WTC11 (cell line): ENCODE data around the gene TNIP1. TPM values are rescaled to one million over a fixed set of nuclear protein-coding genes. Genes with fewer than 3 reads are reported as not detected.

Experiments
- ATAC-seq: fragments of 200-7000 bp; cut with Tn5 transposase; 2 replicates; pipeline ENCODE4 v1.10.0; 2021; ENCODE audit warnings: mild to moderate bottlenecking, moderate library complexity
- CTCF ChIA-PET: fragments of 300-600 bp; sonication (Branson Sonifier 250); formaldehyde crosslinking; loops from one replicate; lab custom pipeline; 2021; ENCODE audit warnings: antibody characterized with exemption; lab: Charles Lee
- POLR2A ChIA-PET: fragments of 350-600 bp; sonication (Branson Sonifier 250); formaldehyde crosslinking; loops from one replicate; lab custom pipeline; 2021; ENCODE audit warnings: antibody characterized with exemption; lab: Charles Lee
- DNase-seq: peaks from one replicate; pipeline ENCODE4 v3.0.0; 2021; ENCODE audit warnings: low spot score
- H3K27ac Mint-ChIP-seq: 2 replicates; pipeline ENCODE4 v1.8.0; 2021; ENCODE audit warnings: mixed read lengths
- H3K27me3 Mint-ChIP-seq: 2 replicates; pipeline ENCODE4 v1.8.0; 2021; ENCODE audit warnings: low read depth, mild to moderate bottlenecking, moderate library complexity, mixed read lengths
- H3K36me3 Mint-ChIP-seq: 2 replicates; pipeline ENCODE4 v1.8.0; 2021; ENCODE audit warnings: mixed read lengths
- H3K4me1 Mint-ChIP-seq: 2 replicates; pipeline ENCODE4 v1.8.0; 2022; ENCODE audit warnings: mixed read lengths
- H3K4me3 Mint-ChIP-seq: 2 replicates; pipeline ENCODE4 v1.8.0; 2021; ENCODE audit warnings: mild to moderate bottlenecking, moderate library complexity, mixed read lengths
- H3K9me3 Mint-ChIP-seq: 2 replicates; pipeline ENCODE4 v1.8.0; 2021; ENCODE audit warnings: mixed read lengths
- CREB1 ChIP-seq: sonication (generic); formaldehyde crosslinking; IDR thresholded peaks from 2 replicates; pipeline ENCODE4 v1.8.0; 2023; ENCODE audit warnings: mild to moderate bottlenecking, missing genetic modification reagents
- FOXK1 ChIP-seq: sonication (generic); formaldehyde crosslinking; IDR thresholded peaks from 2 replicates; pipeline ENCODE4 v1.8.0; 2022; ENCODE audit warnings: mild to moderate bottlenecking, moderate library complexity, missing genetic modification reagents
- GABPB1 ChIP-seq: sonication (generic); formaldehyde crosslinking; IDR thresholded peaks from 2 replicates; pipeline ENCODE4 v1.8.1; 2023; ENCODE audit warnings: mild to moderate bottlenecking, missing genetic modification reagents
- IRF2 ChIP-seq: sonication (generic); formaldehyde crosslinking; IDR thresholded peaks from 2 replicates; pipeline ENCODE4 v1.8.0; 2022; ENCODE audit warnings: low read depth, missing genetic modification reagents, borderline replicate concordance
- NR2C2 ChIP-seq: sonication (generic); formaldehyde crosslinking; IDR thresholded peaks from 2 replicates; pipeline ENCODE4 v1.8.0; 2022; ENCODE audit warnings: mild to moderate bottlenecking, missing genetic modification reagents
- NR3C1 ChIP-seq: sonication (generic); formaldehyde crosslinking; conservative IDR thresholded peaks from 2 replicates; pipeline ENCODE4 v1.8.1; 2023; ENCODE audit warnings: low read depth, mild to moderate bottlenecking, missing genetic modification reagents
- SP1 ChIP-seq: sonication (generic); formaldehyde crosslinking; conservative IDR thresholded peaks from 2 replicates; pipeline ENCODE4 v1.8.1; 2022; ENCODE audit warnings: missing genetic modification reagents
- TEAD4 ChIP-seq: sonication (generic); formaldehyde crosslinking; IDR thresholded peaks from 2 replicates; pipeline ENCODE4 v1.8.0; 2022; ENCODE audit warnings: mild to moderate bottlenecking, missing genetic modification reagents
- TP53 ChIP-seq: sonication (generic); formaldehyde crosslinking; IDR thresholded peaks from 2 replicates; pipeline ENCODE4 v1.8.1; 2023; ENCODE audit warnings: mild to moderate bottlenecking, missing genetic modification reagents
- ZNF121 ChIP-seq: sonication (generic); formaldehyde crosslinking; IDR thresholded peaks from 2 replicates; pipeline ENCODE4 v1.8.0; 2023; ENCODE audit warnings: missing genetic modification reagents
- ZNF219 ChIP-seq: sonication (generic); formaldehyde crosslinking; IDR thresholded peaks from 2 replicates; pipeline ENCODE4 v1.8.0; 2023; ENCODE audit warnings: missing genetic modification reagents, mild to moderate bottlenecking, borderline replicate concordance
- ZNF317 ChIP-seq: sonication (generic); formaldehyde crosslinking; IDR thresholded peaks from 2 replicates; pipeline ENCODE4 v1.8.1; 2023; ENCODE audit warnings: low read depth, mild to moderate bottlenecking, moderate library complexity, missing genetic modification reagents, borderline replicate concordance
- ZNF416 ChIP-seq: fragments of 250-450 bp; sonication (Bioruptor Pico); IDR thresholded peaks from 2 replicates; pipeline ENCODE4 v1.9.0; 2021; ENCODE audit warnings: mild to moderate bottlenecking, inconsistent platforms
- ZNF671 ChIP-seq: fragments of 250-450 bp; sonication (Bioruptor Pico); IDR thresholded peaks from 2 replicates; pipeline ENCODE4 v1.8.0; 2021; ENCODE audit warnings: mild to moderate bottlenecking
- total RNA-seq: library from RNA; stranded (reverse); gene quantifications from 3 replicates; pipeline ENCODE4 v1.2.3, GENCODE V29; 2021
- TF ChIP-seq, protein P1 (sequence below): fragments of 250-450 bp; sonication (Bioruptor Pico); IDR thresholded peaks from 2 replicates; pipeline ENCODE4 v1.9.0; 2021; ENCODE audit warnings: mild to moderate bottlenecking, borderline replicate concordance
- TF ChIP-seq, protein P2 (sequence below): fragments of 250-450 bp; sonication (Bioruptor Pico); IDR thresholded peaks from 2 replicates; pipeline ENCODE4 v1.9.0; 2021; ENCODE audit warnings: mild to moderate bottlenecking
- TF ChIP-seq, protein P3 (sequence below): sonication (generic); formaldehyde crosslinking; IDR thresholded peaks from 2 replicates; pipeline ENCODE4 v1.8.1; 2023; ENCODE audit warnings: mild to moderate bottlenecking, moderate library complexity, missing genetic modification reagents
- TF ChIP-seq, protein P4 (sequence below): sonication (generic); formaldehyde crosslinking; IDR thresholded peaks from 2 replicates; pipeline ENCODE4 v1.8.0; 2022; ENCODE audit warnings: mild to moderate bottlenecking, missing genetic modification reagents
- TF ChIP-seq, protein P5 (sequence below): fragments of 200-600 bp; IDR thresholded peaks from 2 replicates; pipeline ENCODE4 v1.8.0; 2022; ENCODE audit warnings: antibody characterized with exemption
- TF ChIP-seq, protein P6 (sequence below): sonication (generic); formaldehyde crosslinking; IDR thresholded peaks from 2 replicates; pipeline ENCODE4 v1.8.1; 2023; ENCODE audit warnings: mild to moderate bottlenecking, missing genetic modification reagents, moderate library complexity
- TF ChIP-seq, protein P7 (sequence below): fragments of 250-450 bp; sonication (Bioruptor Pico); IDR thresholded peaks from 2 replicates; pipeline ENCODE4 v1.9.0; 2021; ENCODE audit warnings: moderate library complexity, mild to moderate bottlenecking, inconsistent platforms, borderline replicate concordance

The TNIP1 gene
- total RNA-seq, 1 experiment from 2014 or later = 41.1 TPM

DNA sequence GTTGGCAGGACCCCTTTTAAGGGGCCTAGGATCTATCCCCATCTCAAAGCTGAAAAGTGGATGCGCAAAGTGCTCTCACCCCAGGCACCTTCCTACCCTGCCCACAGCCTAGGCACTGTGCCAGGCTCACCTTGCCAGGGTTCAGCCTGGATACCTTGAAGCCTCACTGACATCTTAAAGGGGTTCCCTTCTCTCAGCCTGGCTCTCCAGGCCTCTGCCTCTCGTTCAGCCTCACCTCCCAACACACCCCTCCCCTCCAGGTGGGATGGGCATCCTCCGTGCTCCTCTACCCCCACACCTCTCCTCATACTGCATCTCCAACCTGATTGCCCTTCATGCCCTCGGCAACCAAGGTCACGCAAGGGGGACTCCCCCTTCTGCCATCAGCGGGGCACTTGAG is 25.5 kb downstream of the TNIP1 start (continued):
- TF ChIP-seq, protein P1, sequence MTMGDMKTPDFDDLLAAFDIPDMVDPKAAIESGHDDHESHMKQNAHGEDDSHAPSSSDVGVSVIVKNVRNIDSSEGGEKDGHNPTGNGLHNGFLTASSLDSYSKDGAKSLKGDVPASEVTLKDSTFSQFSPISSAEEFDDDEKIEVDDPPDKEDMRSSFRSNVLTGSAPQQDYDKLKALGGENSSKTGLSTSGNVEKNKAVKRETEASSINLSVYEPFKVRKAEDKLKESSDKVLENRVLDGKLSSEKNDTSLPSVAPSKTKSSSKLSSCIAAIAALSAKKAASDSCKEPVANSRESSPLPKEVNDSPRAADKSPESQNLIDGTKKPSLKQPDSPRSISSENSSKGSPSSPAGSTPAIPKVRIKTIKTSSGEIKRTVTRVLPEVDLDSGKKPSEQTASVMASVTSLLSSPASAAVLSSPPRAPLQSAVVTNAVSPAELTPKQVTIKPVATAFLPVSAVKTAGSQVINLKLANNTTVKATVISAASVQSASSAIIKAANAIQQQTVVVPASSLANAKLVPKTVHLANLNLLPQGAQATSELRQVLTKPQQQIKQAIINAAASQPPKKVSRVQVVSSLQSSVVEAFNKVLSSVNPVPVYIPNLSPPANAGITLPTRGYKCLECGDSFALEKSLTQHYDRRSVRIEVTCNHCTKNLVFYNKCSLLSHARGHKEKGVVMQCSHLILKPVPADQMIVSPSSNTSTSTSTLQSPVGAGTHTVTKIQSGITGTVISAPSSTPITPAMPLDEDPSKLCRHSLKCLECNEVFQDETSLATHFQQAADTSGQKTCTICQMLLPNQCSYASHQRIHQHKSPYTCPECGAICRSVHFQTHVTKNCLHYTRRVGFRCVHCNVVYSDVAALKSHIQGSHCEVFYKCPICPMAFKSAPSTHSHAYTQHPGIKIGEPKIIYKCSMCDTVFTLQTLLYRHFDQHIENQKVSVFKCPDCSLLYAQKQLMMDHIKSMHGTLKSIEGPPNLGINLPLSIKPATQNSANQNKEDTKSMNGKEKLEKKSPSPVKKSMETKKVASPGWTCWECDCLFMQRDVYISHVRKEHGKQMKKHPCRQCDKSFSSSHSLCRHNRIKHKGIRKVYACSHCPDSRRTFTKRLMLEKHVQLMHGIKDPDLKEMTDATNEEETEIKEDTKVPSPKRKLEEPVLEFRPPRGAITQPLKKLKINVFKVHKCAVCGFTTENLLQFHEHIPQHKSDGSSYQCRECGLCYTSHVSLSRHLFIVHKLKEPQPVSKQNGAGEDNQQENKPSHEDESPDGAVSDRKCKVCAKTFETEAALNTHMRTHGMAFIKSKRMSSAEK (CRISPR knock-in tag) = no peak
- no peak for TF ChIP-seq ZNF317 (CRISPR knock-in tag)

DNA sequence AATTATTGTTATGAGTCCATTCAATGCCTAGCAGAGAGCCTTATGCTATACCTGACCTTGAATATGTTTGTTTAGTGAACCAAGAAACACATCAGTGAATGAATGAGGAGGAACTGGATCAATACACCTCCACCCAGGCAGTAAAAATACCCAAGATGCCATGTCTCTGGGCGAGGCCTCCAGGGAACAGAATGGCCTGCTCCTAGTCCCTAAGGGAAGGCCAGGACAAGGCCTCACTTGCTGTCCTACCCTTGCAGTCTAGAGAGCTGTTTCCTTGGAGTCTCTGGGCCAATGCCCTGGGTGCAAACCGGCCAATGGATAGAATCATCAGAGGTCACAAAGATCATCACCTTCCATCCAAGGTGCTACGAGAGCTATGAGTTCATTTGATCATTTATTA is 26.1 kb downstream of the TNIP1 start:
- Mint-ChIP-seq H3K4me3 (no peak overlapping the region), H3K36me3 (peaks cover 15% of the 10 kb centered on the region; the same call in 1 of the 2 replicates), H3K9me3 (no peaks in the 10 kb centered on the region), H3K4me1 (no peaks in the 10 kb centered on the region), H3K27me3 (no peaks in the 10 kb centered on the region), H3K27ac (no peak overlapping the region)
- ATAC-seq (no peak), DNase-seq (no peak)
- ChIA-PET POLR2A (interaction anchor here (0.6 kb wide), 1 partner anchor 53 kb away, joined by 4 read pairs; no protein-coding TSS in a partner anchor), CTCF (interaction anchor here (0.5 to 8.1 kb wide), 6 partner anchors 9 to 277 kb away, joined by 3 to 305 read pairs (median 3); no protein-coding TSS in a partner anchor)
- TF ChIP-seq, protein P2, sequence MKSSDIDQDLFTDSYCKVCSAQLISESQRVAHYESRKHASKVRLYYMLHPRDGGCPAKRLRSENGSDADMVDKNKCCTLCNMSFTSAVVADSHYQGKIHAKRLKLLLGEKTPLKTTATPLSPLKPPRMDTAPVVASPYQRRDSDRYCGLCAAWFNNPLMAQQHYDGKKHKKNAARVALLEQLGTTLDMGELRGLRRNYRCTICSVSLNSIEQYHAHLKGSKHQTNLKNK (CRISPR knock-in tag) = no peak
- TF ChIP-seq GABPB1 (no peak), NR2C2 (CRISPR knock-in tag) (no peak), ZNF671 (CRISPR knock-in tag) (no peak), TP53 (CRISPR knock-in tag) (no peak), SP1 (CRISPR knock-in tag) (no peak), IRF2 (CRISPR knock-in tag) (no peak), NR3C1 (CRISPR knock-in tag) (no peak), ZNF121 (CRISPR knock-in tag) (no peak), ZNF416 (no peak), FOXK1 (CRISPR knock-in tag) (no peak), CREB1 (CRISPR knock-in tag) (no peak), TEAD4 (CRISPR knock-in tag) (no peak), ZNF219 (CRISPR knock-in tag) (no peak)
- TF ChIP-seq, protein P1 (CRISPR knock-in tag) = no peak
- TF ChIP-seq, protein P3, sequence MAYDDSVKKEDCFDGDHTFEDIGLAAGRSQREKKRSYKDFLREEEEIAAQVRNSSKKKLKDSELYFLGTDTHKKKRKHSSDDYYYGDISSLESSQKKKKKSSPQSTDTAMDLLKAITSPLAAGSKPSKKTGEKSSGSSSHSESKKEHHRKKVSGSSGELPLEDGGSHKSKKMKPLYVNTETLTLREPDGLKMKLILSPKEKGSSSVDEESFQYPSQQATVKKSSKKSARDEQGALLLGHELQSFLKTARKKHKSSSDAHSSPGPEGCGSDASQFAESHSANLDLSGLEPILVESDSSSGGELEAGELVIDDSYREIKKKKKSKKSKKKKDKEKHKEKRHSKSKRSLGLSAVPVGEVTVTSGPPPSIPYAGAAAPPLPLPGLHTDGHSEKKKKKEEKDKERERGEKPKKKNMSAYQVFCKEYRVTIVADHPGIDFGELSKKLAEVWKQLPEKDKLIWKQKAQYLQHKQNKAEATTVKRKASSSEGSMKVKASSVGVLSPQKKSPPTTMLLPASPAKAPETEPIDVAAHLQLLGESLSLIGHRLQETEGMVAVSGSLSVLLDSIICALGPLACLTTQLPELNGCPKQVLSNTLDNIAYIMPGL = no peak
- TF ChIP-seq, protein P4, sequence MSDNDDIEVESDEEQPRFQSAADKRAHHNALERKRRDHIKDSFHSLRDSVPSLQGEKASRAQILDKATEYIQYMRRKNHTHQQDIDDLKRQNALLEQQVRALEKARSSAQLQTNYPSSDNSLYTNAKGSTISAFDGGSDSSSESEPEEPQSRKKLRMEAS (CRISPR knock-in tag) = no peak
- TF ChIP-seq, protein P5, sequence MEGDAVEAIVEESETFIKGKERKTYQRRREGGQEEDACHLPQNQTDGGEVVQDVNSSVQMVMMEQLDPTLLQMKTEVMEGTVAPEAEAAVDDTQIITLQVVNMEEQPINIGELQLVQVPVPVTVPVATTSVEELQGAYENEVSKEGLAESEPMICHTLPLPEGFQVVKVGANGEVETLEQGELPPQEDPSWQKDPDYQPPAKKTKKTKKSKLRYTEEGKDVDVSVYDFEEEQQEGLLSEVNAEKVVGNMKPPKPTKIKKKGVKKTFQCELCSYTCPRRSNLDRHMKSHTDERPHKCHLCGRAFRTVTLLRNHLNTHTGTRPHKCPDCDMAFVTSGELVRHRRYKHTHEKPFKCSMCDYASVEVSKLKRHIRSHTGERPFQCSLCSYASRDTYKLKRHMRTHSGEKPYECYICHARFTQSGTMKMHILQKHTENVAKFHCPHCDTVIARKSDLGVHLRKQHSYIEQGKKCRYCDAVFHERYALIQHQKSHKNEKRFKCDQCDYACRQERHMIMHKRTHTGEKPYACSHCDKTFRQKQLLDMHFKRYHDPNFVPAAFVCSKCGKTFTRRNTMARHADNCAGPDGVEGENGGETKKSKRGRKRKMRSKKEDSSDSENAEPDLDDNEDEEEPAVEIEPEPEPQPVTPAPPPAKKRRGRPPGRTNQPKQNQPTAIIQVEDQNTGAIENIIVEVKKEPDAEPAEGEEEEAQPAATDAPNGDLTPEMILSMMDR = no peak
- TF ChIP-seq, protein P6, sequence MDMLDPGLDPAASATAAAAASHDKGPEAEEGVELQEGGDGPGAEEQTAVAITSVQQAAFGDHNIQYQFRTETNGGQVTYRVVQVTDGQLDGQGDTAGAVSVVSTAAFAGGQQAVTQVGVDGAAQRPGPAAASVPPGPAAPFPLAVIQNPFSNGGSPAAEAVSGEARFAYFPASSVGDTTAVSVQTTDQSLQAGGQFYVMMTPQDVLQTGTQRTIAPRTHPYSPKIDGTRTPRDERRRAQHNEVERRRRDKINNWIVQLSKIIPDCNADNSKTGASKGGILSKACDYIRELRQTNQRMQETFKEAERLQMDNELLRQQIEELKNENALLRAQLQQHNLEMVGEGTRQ (CRISPR knock-in tag) = no peak
- TF ChIP-seq, protein P7, sequence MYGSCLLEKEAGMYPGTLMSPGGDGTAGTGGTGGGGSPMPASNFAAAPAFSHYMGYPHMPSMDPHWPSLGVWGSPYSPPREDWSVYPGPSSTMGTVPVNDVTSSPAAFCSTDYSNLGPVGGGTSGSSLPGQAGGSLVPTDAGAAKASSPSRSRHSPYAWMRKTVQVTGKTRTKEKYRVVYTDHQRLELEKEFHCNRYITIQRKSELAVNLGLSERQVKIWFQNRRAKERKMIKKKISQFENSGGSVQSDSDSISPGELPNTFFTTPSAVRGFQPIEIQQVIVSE (CRISPR knock-in tag) = no peak
